ENCODE measurements around the gene TAF8. TPM values are rescaled to one million over a fixed set of nuclear protein-coding genes. Genes with fewer than 3 reads are reported as not detected.

The TAF8 gene
- polyA plus RNA-seq, 3 donors, result 13.1 to 24.7 (median 16.6) TPM

DNA sequence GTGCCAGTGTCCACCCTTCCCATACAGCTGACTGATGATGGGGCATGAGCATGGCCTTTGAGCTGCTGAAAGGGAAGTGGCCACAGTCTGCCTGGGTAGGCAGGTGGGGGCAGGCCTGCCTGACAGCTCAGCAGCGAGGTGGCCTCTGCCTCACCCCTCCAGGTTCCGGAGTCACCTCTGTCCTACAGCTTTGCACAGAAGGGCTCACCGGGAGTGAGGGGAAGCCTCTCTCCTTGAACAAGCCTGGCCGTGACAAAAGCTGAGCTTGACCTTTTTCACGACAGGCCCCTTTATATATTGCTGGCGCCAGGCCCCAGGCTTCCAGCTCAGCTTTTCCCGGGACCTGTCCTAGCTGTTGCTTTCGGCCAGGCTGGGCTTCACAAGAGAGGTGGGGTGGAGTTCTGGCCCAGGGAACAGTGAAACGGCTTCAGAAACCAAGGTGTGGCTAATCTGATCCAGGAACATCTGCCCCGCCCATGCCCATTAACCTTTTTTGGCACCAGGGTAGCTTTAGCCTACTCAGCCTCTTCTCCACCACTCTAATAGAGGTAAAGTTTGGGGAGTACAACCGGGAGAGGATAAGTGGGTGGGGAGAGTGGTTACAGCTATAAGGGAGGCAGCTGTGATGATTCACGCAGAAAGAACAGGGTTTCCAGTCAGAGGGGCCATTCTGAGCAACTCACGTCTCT lies 49.2 kb downstream of the TAF8 start:
- H3K4me1 ChIP-seq (ENCODE audit: control insufficient read depth in 1 of 2, insufficient read depth in 2 of 2, low read length in 2 of 2), result peaks cover 5 to 8% of the 10 kb centered on the region in 2 donors
- WGBS (ENCODE audit: insufficient coverage), result 83% methylated on average over 5 of the region's 13 CpGs
- no peak overlapping the region for H3K9ac ChIP-seq (ENCODE audit: insufficient read depth, low read length, poor library complexity, severe bottlenecking)
- Mint-ChIP-seq H3K27ac (peak overlapping the region in 1 of 7 donors; percentile 28), H3K4me1 (peaks cover 6% of the 10 kb centered on the region), H3K9me3 (peaks cover 0 to 2% (median 0%) of the 10 kb centered on the region in 7 donors), H3K36me3 (no peaks in the 10 kb centered on the region), H3K4me3 (no peak overlapping the region), H3K27me3 (ENCODE audit: low read depth in 3 of 3) (peaks cover 4 to 11% (median 6%) of the 10 kb centered on the region in 3 donors)
- no peak overlapping the region for H2AFZ ChIP-seq (ENCODE audit: insufficient read depth, low read depth, low read length, poor library complexity, severe bottlenecking)
- TF ChIP-seq, protein P1, sequence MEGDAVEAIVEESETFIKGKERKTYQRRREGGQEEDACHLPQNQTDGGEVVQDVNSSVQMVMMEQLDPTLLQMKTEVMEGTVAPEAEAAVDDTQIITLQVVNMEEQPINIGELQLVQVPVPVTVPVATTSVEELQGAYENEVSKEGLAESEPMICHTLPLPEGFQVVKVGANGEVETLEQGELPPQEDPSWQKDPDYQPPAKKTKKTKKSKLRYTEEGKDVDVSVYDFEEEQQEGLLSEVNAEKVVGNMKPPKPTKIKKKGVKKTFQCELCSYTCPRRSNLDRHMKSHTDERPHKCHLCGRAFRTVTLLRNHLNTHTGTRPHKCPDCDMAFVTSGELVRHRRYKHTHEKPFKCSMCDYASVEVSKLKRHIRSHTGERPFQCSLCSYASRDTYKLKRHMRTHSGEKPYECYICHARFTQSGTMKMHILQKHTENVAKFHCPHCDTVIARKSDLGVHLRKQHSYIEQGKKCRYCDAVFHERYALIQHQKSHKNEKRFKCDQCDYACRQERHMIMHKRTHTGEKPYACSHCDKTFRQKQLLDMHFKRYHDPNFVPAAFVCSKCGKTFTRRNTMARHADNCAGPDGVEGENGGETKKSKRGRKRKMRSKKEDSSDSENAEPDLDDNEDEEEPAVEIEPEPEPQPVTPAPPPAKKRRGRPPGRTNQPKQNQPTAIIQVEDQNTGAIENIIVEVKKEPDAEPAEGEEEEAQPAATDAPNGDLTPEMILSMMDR (IDR thresholded peaks at IDR 0.05), result no peak
- H3K27me3 ChIP-seq (ENCODE audit: control insufficient read depth in 2 of 2, insufficient read depth in 2 of 2, low read length in 2 of 2), result no peaks in the 10 kb centered on the region
- H3K4me3 ChIP-seq (replicated peaks in 1 of 3; ENCODE audit: low read depth in 2 of 3, low read length in 3 of 3), result no peak overlapping the region
- no peaks in the 10 kb centered on the region for H3K36me3 ChIP-seq (replicated peaks in 1 of 2; ENCODE audit: control insufficient read depth in 1 of 2, insufficient read depth in 2 of 2, low read length in 2 of 2)
- intact Hi-C loops (cut with micrococcal nuclease), result no loop called here
- DNase-seq, result no peak
- no peak overlapping the region for H3K27ac ChIP-seq (ENCODE audit: low read depth in 1 of 2, low read length in 2 of 2)
- no peaks in the 10 kb centered on the region for H3K79me2 ChIP-seq (ENCODE audit: insufficient read depth, low read length)
- no peaks in the 10 kb centered on the region for H3K9me3 ChIP-seq (replicated peaks in 1 of 2; ENCODE audit: control insufficient read depth in 1 of 2, insufficient read depth in 1 of 2, low read length in 2 of 2)
- no peak overlapping the region for H3K4me2 ChIP-seq (replicated peaks; ENCODE audit: extremely low read depth, low read length, poor library complexity, severe bottlenecking)
- H4K20me1 ChIP-seq (ENCODE audit: insufficient read depth, low read length), result no peaks in the 10 kb centered on the region

- no peak overlapping the region for H3K9ac ChIP-seq (ENCODE audit: insufficient read depth, low read length, poor library complexity, severe bottlenecking)
- Mint-ChIP-seq H3K27ac (no peak overlapping the region), H3K27me3 (ENCODE audit: low read depth in 3 of 3) (peaks cover 10 to 19% (median 10%) of the 10 kb centered on the region in 3 donors), H3K9me3 (peaks cover 0 to 2% (median 0%) of the 10 kb centered on the region in 7 donors), H3K4me3 (no peak overlapping the region), H3K4me1 (peaks cover 9% of the 10 kb centered on the region), H3K36me3 (no peaks in the 10 kb centered on the region)
- intact Hi-C loops (cut with micrococcal nuclease), result no loop called here
- H3K9me3 ChIP-seq (replicated peaks in 1 of 2; ENCODE audit: control insufficient read depth in 1 of 2, insufficient read depth in 1 of 2, low read length in 2 of 2), result no peaks in the 10 kb centered on the region
- H3K4me3 ChIP-seq (replicated peaks in 1 of 3; ENCODE audit: low read depth in 2 of 3, low read length in 3 of 3), result no peak overlapping the region
- no peaks in the 10 kb centered on the region for H3K36me3 ChIP-seq (replicated peaks in 1 of 2; ENCODE audit: control insufficient read depth in 1 of 2, insufficient read depth in 2 of 2, low read length in 2 of 2)
- no peak overlapping the region for H3K4me2 ChIP-seq (replicated peaks; ENCODE audit: extremely low read depth, low read length, poor library complexity, severe bottlenecking)
- peaks cover 0 to 7% of the 10 kb centered on the region in 2 donors for H3K27me3 ChIP-seq (ENCODE audit: control insufficient read depth in 2 of 2, insufficient read depth in 2 of 2, low read length in 2 of 2)
- no peaks in the 10 kb centered on the region for H4K20me1 ChIP-seq (ENCODE audit: insufficient read depth, low read length)
- DNase-seq, result no peak
- TF ChIP-seq, protein P1 (IDR thresholded peaks at IDR 0.05), result no peak
- 88% methylated on average over 7 of the region's 14 CpGs for WGBS (ENCODE audit: insufficient coverage)
- H3K4me1 ChIP-seq (ENCODE audit: control insufficient read depth in 1 of 2, insufficient read depth in 2 of 2, low read length in 2 of 2), result peaks cover 9 to 14% of the 10 kb centered on the region in 2 donors
- H2AFZ ChIP-seq (ENCODE audit: insufficient read depth, low read depth, low read length, poor library complexity, severe bottlenecking), result no peak overlapping the region
- H3K27ac ChIP-seq (ENCODE audit: low read depth in 1 of 2, low read length in 2 of 2), result no peak overlapping the region
- no peaks in the 10 kb centered on the region for H3K79me2 ChIP-seq (ENCODE audit: insufficient read depth, low read length)
Measured at GRCh38 chr6:42100029-42100901, 49.9 kb downstream of the TAF8 start.

Data from CD14-positive monocyte (primary cell).